Measurements from ENCODE around the gene UNC5B. TPM values are rescaled to one million over a fixed set of nuclear protein-coding genes. Genes with fewer than 3 reads are reported as not detected.

Gene UNC5B
- total RNA-seq, 1 donor from 2014 or later, result 22.4 TPM

DNA sequence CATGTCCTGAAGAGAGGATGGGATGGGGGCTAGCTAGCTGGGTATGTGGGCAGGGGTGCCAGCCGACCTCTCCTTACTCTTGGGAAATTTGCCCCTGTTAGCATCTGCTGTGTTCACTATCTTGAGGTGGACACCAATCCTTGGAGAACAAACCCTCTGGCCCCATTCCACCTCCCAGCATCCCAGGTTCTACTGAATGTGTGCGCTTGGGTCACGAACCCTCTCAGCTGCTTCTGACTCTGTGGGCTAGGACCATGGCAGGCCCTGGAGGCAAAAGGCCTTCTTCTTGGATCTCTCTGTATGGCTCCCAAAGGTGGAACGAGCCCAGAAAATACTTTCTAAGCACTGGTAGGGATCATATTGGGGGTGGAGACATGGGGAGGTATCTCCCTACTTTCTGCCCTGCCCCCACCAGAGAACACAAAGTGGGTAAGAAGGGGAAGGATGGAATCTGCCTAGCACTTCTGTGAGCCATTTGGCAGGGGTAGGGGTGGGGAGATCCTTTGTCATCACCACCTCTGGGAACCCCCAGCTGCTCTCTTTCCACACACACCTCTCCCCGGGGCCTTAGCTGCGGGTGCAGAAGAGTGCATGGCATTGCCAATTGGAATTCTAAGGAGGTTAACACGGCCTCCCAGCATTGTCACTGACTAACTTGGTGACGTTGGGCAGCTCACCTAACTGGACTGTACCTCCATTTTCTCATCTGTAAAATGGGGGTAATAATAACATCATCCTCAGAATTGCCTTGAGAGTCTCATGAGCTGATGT lies 7.7 kb downstream of the UNC5B start:
- intact Hi-C loops (cut with DNase I), result loop anchor here (2.0 kb wide), 1 partner anchor 13 kb away; no protein-coding TSS in a partner anchor
- peak; percentile 58 for DNase-seq (ENCODE audit: low spot score)

DNA sequence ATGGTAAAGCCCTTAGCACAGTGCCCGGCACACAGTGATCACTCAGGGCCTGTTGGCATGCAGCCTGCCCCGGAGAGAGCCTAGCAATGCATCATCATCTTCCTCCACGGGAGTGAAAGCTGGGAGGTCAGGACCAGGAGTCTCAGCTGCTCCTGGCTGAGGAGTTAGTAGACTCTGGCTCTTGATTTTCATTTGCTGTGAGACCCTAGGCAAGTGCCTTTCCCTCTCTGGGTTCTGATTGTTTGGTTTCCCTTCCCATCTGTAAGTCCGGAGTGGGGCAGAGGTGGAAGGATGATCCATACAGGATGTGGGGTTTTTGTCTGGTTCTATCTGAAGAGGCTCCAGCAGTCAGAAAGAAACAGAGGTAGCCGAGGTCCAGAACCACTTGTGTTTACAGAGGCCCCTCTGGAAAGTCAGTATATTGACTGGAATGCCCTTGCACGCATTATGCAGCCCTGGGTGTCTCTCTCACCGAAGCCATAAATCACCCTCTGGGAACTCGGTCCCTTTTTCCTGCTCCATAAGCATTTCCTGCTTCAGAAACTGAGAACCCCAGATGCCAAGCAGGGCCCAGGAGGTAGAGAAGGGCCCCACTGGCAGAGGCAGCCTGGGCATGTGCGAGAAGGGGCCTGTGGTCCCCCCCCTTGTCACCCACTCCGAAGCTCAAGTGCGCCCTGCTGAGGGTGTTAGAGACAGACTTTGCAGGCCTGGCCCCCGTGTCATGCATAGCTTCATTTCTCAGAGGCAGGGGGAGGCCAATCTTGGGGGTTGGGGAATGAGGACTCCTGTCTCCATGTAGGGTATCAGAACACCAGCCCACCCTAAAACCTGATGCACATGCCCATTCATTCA lies 8.5 kb downstream of the UNC5B start:
- peak; percentile 47 for DNase-seq (ENCODE audit: low spot score)
- intact Hi-C loops (cut with DNase I), result no loop called here

DNA sequence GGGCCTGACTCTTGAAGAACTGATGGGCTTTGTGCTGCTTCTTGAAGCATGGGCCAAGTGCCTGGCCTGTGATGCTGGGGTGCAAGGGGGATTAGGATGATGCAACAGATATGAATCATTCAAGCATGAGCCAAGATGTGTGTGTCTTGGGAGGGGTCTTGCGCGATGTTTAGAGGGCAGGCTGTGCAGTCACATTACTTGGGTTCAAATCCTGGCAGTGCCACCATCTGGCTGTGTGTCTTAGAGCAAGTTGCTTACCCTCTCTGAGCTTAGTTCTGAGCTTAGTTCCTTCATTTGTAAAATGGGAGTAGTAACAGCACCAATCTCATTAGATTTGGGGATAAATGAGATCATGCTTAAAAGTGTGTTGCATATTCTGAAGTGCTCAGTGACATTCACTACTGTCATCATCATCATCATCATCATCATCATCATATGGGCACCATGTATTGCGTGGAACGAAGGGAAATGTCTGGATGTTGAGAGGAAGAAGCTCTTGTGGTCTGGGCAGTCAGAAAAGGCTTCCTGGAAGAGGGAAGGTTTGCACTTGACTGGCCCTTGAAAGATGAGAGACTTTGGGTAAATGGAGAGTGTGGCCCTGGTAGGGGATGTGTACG lies 9.3 kb downstream of the UNC5B start:
- intact Hi-C loops (cut with DNase I), result no loop called here
- no peak for DNase-seq (ENCODE audit: low spot score)

DNA sequence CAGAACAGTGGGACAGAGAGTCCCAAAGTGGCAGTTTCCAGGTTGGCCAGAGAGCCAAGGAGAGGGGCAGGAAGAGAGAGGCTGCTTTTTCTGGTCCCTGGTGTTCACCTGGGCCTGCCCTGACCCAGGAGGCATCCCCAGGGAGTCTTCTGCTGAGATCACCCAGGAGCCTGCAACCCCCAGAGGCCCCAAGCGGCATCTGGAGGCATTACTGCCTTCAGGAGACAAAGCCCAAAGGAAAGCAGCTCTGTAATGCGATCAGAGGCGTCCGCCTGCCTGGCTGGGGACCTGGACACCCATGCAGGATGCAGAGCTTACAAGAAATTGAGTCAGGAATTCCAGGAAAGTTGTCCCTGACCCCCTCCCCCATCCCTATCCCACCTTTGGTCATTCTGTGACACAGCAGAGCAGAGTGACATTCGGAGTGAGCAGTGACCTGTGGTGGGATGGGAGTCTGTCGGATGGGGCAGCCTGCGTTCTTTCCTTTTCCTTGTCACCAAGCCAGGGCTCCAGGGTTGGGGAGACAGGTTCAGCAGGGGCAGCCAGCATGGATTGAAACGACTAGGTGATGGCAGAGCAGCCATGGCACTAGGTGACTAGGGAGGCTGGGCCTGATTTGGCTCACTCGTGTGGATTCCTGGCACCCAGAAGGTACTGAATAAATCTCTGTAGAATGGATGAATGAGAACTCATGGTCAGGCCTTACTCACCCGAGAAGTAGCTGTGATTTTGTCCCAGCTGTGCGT lies 10.4 kb downstream of the UNC5B start:
- intact Hi-C loops (cut with DNase I), result no loop called here
- peak; percentile 58 for DNase-seq (ENCODE audit: low spot score)

DNA sequence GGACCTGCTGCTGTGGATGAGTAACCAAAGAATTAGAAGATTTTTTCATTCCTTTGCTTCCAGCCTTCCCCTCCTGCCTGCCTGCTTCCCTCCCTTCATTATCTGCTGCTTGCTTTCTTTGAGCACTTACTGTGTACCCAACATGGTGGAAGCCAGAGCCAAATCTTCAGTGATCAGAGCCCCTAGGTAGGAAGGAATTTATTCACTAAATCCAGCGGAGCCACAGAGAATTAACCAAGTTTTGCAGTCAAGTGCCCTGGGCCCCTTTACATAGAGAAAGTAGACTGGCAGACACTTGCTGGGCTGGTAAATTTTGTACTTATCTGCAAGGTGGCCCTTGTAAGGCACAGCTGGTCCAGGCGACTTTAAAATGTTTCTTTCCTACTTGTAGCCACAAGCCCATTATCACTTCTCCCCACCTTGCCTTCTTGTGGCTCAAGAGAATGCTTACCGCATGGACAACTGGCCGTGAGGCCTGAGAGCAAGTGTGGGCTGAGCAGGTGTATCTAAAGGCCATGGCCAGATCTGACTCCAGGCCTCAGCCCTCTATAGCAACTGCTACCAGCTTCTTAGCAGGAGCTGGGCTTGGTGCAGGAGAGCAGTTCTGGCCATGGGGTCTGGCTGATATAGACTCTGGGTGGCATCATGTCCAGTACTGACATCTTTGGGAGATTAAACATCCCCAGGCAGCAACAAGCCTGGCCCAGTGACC lies 11.1 kb downstream of the UNC5B start:
- peak; percentile 47 for DNase-seq (ENCODE audit: low spot score)
- intact Hi-C loops (cut with DNase I), result no loop called here

DNA sequence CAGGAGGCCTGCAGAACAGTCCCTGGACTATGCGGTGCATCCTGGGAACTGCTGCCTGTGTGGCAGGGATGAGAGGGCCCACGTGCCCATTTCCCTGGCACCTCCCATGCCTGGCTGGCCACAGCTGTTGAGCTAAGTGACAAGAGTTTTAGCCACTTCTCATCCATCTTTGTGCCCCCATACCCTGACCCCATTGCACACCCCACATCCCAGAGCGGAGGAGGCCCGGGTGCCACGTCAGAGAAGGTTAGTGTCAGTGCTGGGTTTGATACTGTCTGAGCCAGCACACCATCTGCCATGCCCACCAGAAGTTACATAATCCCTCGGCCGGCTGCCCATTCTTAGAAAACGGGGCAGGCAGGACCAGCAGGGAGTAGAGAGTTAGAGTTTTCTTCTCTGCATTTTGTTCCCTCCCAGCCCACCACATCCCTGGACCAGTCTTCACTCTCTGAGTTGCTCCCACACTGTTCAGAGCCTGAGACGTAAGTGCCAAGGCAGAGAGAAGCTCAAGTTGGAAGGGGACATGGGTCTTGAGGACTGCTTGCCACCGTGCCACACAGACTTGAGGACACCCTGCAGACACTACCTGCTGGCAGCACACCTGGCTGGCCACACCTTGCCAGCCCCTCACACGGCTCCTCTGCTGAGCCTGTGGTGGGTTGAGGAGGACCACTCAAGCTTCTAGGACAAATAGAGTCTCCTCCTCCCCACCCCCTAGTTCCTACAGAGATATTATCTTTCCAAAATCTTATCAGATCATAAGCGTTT lies 13.1 kb downstream of the UNC5B start:
- DNase-seq (ENCODE audit: low spot score), result no peak
- intact Hi-C loops (cut with DNase I), result no loop called here

DNA sequence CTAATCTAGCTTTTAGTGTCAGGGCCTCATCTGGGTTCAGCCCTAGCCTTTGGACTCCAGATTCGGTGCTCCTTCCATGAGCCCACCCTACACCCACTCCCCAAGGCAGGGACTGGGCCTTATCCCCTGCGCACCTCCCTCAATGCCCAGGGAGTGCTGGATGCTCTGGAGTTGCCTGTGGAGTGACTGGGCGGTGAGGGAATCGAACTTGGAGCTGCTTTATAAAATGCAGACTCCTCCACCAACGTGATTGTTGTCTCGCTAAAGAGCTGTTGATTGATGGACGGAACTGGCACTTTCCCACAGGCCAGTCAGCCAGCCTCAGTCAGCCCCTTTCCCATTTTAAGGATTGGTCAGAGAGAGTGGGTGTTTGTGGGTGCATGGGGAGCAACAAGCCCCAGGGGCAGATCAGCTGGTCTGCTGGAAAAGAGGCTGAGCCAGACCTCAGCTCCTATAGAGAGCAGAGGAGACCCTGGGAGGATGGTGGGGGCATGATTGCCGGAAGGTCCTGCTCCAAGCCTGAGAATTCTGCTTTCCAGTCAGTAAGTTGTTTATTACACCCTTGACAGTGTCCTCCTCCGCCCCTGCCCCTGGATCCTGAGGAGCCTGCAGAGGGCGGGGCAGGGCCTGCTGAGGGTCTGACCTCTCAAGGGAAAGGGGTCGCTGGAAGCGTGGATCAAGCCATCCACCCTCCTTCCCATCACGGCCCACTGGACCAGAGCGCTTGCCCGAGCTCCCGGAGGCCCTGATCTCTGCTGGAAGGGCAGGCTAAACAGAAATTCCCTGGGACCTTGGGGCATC lies 16.7 kb downstream of the UNC5B start:
- intact Hi-C loops (cut with DNase I), result no loop called here
- no peak for DNase-seq (ENCODE audit: low spot score)

DNA sequence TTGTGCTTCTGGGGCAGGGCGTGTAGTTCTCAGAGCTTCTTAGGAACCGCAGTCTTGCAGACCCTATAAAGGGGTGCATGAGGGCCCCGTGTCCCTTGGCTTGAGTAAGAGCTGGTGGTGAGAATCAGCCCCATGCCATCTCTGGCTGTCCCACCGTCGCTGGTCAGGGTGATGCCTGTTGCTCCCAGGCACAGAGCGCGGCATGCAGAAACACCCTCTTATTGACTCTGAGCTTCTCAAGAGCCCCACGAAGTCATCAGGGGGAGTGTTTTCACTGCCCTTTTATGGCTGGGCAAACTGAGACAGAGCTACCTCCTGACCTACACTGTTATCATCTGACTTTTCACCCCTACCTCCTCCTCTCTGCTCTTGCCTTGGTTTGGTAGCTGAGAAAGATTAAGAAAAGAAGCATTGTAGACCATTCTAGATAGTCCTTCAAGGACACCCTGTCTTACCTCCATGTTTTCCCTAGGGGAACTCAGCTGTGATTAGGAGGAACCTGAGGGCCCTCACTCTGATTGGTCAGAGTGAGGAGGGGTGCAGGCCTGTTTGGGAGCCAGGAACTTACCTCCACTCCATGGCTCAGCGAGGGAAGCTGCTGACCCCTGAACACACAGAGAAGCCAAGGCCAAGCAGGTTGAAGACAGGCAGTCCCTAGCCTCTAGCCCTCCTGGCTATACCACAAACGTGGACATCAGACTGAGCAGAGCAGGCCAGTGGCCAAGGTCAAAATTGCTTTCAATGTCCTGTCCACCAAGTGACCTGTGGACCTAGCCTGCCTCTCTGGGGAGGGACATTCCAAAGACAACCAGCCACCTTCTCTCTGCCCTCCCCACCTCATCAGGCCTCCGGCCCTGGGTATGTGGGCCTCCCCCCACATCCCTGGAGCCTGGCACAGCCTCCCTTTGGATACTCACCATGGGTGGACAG lies 17.6 kb downstream of the UNC5B start:
- intact Hi-C loops (cut with DNase I), result loop anchor here (5.0 kb wide), 1 partner anchor 37 kb away; no protein-coding TSS in a partner anchor
- DNase-seq (ENCODE audit: low spot score), result no peak

DNA sequence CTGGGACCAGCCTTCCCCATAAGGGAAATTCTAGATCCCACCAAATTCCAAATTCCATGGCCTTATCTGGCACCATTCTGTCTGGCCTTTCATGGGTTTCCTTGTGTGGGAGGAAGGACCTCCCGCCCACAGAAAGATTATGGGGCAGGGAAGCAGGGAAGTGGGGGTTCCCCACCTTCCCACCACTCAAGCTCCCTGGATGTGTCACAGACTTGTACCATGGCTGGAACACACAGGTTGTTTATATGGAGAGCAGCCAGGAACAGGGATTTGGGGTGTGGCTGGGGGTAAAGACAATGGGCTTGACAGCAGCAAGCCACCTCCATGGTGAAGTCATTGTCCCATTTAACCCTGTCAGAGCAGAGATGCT lies 18.3 kb downstream of the UNC5B start:
- intact Hi-C loops (cut with DNase I), result loop anchor here (5.0 kb wide), 1 partner anchor 37 kb away; no protein-coding TSS in a partner anchor
- no peak for DNase-seq (ENCODE audit: low spot score)

DNA sequence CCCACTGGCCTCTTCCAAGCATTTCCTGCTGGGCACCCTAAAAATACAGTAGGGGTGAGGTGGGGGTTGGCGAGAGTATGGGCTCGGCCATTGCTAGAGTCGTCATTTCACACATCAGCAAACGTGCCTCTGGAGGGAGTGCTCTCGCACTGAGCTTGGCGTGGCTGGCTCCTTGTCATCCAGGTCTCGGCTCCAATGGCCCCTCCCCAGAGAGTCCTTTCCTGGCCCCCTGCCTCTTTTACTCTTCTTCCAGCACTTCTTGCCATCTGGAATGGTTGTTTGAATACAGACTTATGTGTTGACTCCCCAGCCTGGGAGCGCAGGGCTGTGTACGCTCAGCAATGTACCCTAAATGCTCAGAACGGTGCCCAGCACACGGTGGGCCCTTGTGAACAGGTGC lies 18.8 kb downstream of the UNC5B start:
- intact Hi-C loops (cut with DNase I), result loop anchor here (5.0 kb wide), 1 partner anchor 36 kb away; no protein-coding TSS in a partner anchor
- no peak for DNase-seq (ENCODE audit: low spot score)

DNA sequence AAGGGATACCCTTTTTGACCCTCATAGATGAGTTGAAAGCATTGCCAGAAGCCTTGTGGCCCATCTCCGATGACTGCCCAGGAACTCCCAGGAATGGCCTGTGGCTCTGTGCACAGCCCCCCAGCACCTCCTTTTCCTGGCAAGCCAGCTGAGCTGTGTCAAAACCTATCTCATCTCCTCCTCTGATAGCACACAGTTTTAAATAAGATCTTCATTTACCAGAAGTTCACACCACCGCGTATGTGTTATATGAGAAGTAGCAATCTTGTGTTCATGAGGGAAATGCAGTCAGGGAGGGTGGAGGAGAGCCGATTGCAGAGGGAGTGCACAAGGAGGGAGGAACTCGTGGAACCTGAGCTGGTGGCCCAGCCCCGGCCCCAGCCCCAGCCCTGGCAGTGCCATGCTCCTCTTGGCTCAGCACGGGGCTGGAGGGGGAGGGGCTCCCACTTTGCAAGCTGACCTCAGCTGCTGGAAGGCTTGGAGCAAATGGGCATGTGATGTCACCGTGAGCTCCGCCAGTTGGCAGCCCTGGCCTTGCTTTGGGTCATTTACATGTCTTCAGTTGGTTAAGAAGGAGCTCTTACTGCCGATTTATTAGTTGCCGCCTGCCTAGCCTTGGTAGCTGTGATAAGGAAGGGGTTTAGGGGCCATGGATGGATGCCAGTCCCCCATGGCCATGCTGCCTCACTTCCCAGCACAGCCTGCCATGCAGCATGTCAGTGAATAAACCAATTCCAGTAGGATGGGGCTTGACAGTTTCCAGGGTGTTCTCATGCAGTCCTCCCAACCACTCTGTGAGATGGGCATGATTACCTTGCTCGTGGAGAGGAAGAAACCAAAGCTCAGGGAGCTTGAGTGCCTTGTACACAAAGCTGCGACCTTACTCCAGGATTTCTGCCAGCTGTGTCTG lies 20.0 kb downstream of the UNC5B start:
- intact Hi-C loops (cut with DNase I), result loop anchor here (2.0 to 5.0 kb wide), 2 partner anchors 14 to 35 kb away; no protein-coding TSS in a partner anchor
- DNase-seq (ENCODE audit: low spot score), result peak; percentile 91

DNA sequence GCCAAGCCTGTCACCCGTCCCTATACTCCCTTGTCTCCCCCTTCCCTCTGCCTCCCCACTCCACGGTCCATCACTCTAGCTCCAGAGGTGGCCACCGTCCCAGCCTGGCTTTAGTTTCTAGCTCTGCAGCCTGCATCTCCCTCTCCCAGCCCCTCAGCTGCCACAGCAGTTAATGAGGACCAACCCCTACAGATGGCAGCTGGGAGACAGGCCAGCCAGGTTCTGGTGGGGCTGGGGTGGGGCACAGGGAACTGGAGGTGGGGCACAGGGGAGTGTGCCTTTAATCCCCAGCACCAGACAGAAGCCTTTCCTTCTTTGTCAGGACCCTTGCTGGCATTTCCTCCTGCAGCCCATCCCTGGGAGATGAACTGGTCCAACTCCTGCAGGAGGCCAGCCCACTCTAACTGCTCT lies 21.1 kb downstream of the UNC5B start:
- DNase-seq (ENCODE audit: low spot score), result no peak
- intact Hi-C loops (cut with DNase I), result loop anchor here (2.0 to 5.0 kb wide), 2 partner anchors 15 to 34 kb away; no protein-coding TSS in a partner anchor

DNA sequence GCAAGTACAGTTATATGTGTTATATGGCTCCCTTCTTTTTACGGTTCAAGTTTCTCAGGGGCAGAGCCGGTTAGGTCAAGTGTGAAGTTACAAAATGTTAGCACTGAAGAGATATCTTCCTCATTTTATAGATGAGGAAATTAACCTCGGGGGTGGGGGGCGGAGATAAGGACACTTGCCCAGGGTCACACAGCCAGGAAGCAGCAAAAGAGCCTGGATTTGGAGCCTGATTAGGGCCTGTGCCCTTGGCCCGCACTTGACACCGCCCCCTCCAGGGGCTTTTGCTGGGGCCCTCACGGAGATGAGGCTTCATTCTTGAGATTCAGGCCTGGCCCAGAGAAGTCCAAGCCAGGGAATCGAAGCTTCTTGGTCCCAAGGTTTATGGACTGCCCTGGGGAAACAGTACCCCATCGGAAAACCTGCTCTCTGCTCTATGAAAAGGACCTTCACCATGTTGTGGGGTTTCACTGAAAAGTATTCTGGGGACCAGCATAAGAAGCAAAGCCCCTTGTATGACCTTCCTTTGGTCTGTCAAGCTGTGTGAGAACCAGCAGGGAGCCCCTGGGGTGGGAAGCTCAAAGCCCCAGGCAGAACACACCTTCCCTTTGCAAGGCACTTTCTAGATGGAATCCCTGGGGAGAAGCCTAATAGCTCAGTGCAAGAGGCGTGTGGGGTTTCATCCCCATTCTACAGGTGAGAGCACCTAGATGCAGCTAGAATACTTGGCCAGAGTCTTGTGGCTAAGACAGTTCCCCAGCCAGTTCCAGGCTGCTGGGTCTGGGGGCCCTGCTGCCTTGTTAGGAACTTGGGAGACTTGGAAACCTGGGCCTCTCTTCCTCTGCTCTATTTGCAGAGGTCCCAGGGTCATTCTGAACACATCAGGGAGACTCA lies 21.9 kb downstream of the UNC5B start:
- intact Hi-C loops (cut with DNase I), result loop anchor here (5.0 kb wide), 1 partner anchor 33 kb away; no protein-coding TSS in a partner anchor

More for the DNA sequence above, 21.9 kb downstream of the UNC5B start:
- DNase-seq (ENCODE audit: low spot score), result no peak
